PC-3 (cell line): Measurements from ENCODE around the gene TGIF1.

ENCODE experiments used
- EZH2 ChIP-seq: fragments of 300-600 bp; sonication (generic); IDR thresholded peaks from one replicate; pipeline ENCODE4 v1.6.1; 2017; ENCODE audit warnings: antibody characterized with exemption, mild to moderate bottlenecking, low read length; ENCODE audit not compliant: unreplicated experiment
- EZH2phosphoT487 ChIP-seq: fragments of 300-600 bp; sonication (generic); IDR thresholded peaks from 2 replicates; pipeline ENCODE4 v1.6.1; 2018; ENCODE audit warnings: mild to moderate bottlenecking, antibody characterized with exemption, low read length, borderline replicate concordance
- TF ChIP-seq, protein P1 (sequence below): fragments of 300-600 bp; sonication (generic); conservative IDR thresholded peaks from 2 replicates; pipeline ENCODE4 v1.5.1; 2017; ENCODE audit warnings: antibody characterized with exemption, low read depth, mild to moderate bottlenecking, low read length

DNA sequence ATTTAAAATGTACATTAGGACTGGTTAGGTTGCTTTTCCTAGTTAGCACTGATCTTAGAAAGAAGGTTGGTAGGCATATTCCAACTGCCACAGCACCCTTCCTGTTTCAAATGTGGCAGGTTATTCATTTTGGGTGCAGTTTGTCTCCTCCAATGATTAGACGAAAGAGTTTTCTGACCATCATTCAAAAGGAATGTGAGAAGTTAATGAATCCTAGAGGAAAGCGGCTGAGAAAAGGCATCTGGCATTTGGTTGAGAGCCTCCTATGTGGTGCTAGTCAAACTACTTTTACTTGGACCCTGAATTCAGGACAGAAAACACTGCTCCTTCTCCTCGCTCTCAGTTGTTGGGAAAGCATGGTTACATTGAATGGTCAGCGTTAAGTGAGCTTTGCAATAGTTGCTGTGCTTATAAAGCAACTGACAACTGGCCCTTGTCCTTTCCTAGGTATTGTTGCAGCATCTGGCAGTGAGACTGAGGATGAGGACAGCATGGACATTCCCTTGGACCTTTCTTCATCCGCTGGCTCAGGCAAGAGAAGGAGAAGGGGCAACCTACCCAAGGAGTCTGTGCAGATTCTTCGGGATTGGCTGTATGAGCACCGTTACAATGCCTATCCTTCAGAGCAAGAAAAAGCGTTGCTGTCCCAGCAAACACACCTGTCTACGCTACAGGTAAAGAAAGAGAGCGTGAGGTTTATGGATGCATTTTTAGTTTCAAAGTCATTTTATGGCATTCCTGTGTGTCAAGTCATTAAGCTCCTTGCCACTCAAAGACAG, 6.1 kb downstream of the TGIF1 start:
- TF ChIP-seq, protein P1, sequence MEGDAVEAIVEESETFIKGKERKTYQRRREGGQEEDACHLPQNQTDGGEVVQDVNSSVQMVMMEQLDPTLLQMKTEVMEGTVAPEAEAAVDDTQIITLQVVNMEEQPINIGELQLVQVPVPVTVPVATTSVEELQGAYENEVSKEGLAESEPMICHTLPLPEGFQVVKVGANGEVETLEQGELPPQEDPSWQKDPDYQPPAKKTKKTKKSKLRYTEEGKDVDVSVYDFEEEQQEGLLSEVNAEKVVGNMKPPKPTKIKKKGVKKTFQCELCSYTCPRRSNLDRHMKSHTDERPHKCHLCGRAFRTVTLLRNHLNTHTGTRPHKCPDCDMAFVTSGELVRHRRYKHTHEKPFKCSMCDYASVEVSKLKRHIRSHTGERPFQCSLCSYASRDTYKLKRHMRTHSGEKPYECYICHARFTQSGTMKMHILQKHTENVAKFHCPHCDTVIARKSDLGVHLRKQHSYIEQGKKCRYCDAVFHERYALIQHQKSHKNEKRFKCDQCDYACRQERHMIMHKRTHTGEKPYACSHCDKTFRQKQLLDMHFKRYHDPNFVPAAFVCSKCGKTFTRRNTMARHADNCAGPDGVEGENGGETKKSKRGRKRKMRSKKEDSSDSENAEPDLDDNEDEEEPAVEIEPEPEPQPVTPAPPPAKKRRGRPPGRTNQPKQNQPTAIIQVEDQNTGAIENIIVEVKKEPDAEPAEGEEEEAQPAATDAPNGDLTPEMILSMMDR = no peak
- no peak for TF ChIP-seq EZH2
- TF ChIP-seq EZH2phosphoT487 = no peak
